SK-N-SH treated with all-trans-retinoic acid at 6 μM for 48 hours (cell line): ENCODE results near the gene TFPI.

Source experiments
- ARNTL ChIP-seq: fragments of 450-650 bp; formaldehyde crosslinking; IDR thresholded peaks from 2 replicates; pipeline ENCODE4 v1.5.0; 2020; ENCODE audit warnings: low read depth, mild to moderate bottlenecking, moderate library complexity, borderline replicate concordance
- PATZ1 ChIP-seq: fragments of 250-450 bp; sonication (Bioruptor Pico); IDR thresholded peaks from 2 replicates; pipeline ENCODE4 v1.8.0; 2020; ENCODE audit warnings: mild to moderate bottlenecking, moderate library complexity, borderline replicate concordance
- RARB ChIP-seq: fragments of 250-450 bp; sonication (Bioruptor Pico); IDR thresholded peaks from 2 replicates; pipeline ENCODE4 v1.8.0; 2021; ENCODE audit warnings: mild to moderate bottlenecking, moderate library complexity
- ZNF8 ChIP-seq: fragments of 450-650 bp; formaldehyde crosslinking; IDR thresholded peaks from 2 replicates; pipeline ENCODE4 v1.5.0; 2020; ENCODE audit warnings: mild to moderate bottlenecking, moderate library complexity

GRCh38 chr2:187509667-187510417 is 44.4 kb downstream of the TFPI start:
- TF ChIP-seq RARB (CRISPR knock-in tag) (no peak), PATZ1 (CRISPR knock-in tag) (no peak), ARNTL (no peak), ZNF8 (no peak)
